AG04450 (cell line): ENCODE data around the gene OGFOD3. TPM values are rescaled to one million over a fixed set of nuclear protein-coding genes. Genes with fewer than 3 reads are reported as not detected.
"Not testable (repeated sequence)": the region's sequence is repeated elsewhere in the genome, so short reads cannot be mapped to it uniquely, and the experiment has no call there.

Experiments
- CTCF ChIA-PET: fragments of 300-600, 350-600 bp; formaldehyde crosslinking; extraction: SDS; loops from one replicate; lab custom pipeline; 2022; ENCODE audit warnings: antibody characterized with exemption, inconsistent platforms; lab: Charles Lee
- POLR2A ChIA-PET: fragments of 350-600 bp; formaldehyde crosslinking; extraction: SDS; loops from one replicate; lab custom pipeline; 2021; ENCODE audit warnings: antibody characterized with exemption, inconsistent platforms; lab: Yijun Ruan, JAX
- DNase-seq: peaks from one replicate; pipeline ENCODE4 v3.0.0-alpha.2; 2011; ENCODE audit warnings: low read depth, low spot score
- H3K27ac ChIP-seq: one replicate; pipeline ENCODE4 v1.5.1; 2012; ENCODE audit warnings: low read depth, low read length, control low read depth
- H3K27me3 ChIP-seq: one replicate; pipeline ENCODE4 v1.6.0; 2012; ENCODE audit warnings: low read length; ENCODE audit not compliant: control insufficient read depth, insufficient read depth
- H3K4me3 ChIP-seq: 2 replicates; pipeline ENCODE4 v1.5.1; 2011; ENCODE audit warnings: mild to moderate bottlenecking, low read depth, low read length, control low read depth
- H3K9me3 ChIP-seq: 2 replicates; pipeline ENCODE4 v1.5.1; 2012; ENCODE audit warnings: low read length; ENCODE audit not compliant: control insufficient read depth, insufficient read depth
- polyA plus RNA-seq: library from polyadenylated mRNA; depleted of rRNA; stranded (reverse); fragments of >200 nt; gene quantifications from 2 replicates; pipeline ENCODE4 v1.2.3, GENCODE V29; 2011
- TF ChIP-seq, protein P1 (sequence below): IDR thresholded peaks from 2 replicates; pipeline ENCODE4 v1.5.1; 2011; ENCODE audit warnings: low read depth, low read length, control low read depth, inconsistent platforms

OGFOD3 gene
- polyA plus RNA-seq, 1 experiment = 22.8 TPM

DNA sequence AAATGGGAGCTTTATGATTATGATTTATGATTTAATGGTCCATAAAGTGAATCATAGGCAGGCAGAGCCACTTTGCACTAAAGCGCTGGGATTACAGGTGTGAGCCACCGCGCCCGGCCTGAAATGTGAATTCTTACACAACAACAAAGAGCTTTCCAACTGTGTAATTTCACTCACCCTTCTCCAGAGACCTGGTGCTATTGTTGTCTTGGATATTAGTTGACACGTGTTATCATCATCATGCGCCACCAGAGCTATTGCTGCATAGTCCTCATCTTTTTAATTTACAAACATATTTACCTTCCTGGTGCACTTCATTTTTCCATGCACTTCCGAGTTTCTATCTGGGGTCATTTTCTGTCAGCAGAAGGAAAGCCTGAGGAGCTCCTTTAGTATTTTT is 51.6 kb downstream of the OGFOD3 start:
- no peak for DNase-seq
- Histone ChIP-seq H3K27ac (no peak overlapping the region), H3K4me3 (no peak overlapping the region), H3K9me3 (peaks cover 4% of the 10 kb centered on the region; the same call in 1 of the 2 replicates), H3K27me3 (peaks cover 47% of the 10 kb centered on the region)
- CTCF ChIA-PET = no interaction called here
- POLR2A ChIA-PET = no interaction called here
- TF ChIP-seq, protein P1, sequence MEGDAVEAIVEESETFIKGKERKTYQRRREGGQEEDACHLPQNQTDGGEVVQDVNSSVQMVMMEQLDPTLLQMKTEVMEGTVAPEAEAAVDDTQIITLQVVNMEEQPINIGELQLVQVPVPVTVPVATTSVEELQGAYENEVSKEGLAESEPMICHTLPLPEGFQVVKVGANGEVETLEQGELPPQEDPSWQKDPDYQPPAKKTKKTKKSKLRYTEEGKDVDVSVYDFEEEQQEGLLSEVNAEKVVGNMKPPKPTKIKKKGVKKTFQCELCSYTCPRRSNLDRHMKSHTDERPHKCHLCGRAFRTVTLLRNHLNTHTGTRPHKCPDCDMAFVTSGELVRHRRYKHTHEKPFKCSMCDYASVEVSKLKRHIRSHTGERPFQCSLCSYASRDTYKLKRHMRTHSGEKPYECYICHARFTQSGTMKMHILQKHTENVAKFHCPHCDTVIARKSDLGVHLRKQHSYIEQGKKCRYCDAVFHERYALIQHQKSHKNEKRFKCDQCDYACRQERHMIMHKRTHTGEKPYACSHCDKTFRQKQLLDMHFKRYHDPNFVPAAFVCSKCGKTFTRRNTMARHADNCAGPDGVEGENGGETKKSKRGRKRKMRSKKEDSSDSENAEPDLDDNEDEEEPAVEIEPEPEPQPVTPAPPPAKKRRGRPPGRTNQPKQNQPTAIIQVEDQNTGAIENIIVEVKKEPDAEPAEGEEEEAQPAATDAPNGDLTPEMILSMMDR = no peak

DNA sequence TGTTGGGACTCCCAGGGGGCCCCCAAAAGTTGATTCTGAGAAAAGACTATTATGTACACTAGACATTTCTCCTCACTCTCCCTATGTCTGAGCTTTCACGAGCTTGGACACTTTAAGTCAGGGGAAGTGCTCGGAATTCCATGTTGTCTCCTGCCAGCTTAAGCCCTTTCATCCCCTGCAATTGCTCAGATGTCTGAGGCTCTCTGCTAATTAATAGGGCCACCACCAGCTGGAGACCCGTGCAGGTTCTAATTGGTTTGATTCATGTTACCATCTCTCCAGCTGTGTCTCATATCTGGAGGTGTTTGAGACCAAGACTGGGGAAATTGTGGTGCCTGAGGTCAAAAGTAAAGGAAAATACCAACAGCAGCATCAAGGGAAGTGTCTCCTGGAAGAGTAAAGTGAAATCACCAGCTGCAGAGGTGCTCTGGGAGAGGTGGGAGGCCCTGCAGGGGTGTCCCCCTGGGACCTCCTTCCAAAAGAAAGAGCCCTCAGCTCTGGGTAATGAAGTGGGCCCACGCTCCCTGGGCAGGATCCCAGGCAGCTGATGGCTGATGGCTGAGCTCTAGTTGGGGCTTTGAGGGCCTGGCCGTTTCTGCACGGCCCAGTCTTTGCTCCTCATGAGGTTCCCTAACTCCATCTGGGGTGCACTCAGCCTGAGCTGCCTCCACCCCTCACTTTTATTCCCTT is 52.6 kb downstream of the OGFOD3 start:
- no peak overlapping the region for H3K4me3 ChIP-seq
- H3K27ac ChIP-seq = no peak overlapping the region
- DNase-seq = no peak
- H3K9me3 ChIP-seq = no peaks in the 10 kb centered on the region; the same call in 1 of the 2 replicates
- POLR2A ChIA-PET = no interaction called here
- CTCF ChIA-PET = interaction anchor here (1.1 kb wide), 2 partner anchors 13 to 16 kb away, joined by 3 read pairs; no protein-coding TSS in a partner anchor
- TF ChIP-seq, protein P1 = no peak
- H3K27me3 ChIP-seq = peaks cover 40% of the 10 kb centered on the region

DNA sequence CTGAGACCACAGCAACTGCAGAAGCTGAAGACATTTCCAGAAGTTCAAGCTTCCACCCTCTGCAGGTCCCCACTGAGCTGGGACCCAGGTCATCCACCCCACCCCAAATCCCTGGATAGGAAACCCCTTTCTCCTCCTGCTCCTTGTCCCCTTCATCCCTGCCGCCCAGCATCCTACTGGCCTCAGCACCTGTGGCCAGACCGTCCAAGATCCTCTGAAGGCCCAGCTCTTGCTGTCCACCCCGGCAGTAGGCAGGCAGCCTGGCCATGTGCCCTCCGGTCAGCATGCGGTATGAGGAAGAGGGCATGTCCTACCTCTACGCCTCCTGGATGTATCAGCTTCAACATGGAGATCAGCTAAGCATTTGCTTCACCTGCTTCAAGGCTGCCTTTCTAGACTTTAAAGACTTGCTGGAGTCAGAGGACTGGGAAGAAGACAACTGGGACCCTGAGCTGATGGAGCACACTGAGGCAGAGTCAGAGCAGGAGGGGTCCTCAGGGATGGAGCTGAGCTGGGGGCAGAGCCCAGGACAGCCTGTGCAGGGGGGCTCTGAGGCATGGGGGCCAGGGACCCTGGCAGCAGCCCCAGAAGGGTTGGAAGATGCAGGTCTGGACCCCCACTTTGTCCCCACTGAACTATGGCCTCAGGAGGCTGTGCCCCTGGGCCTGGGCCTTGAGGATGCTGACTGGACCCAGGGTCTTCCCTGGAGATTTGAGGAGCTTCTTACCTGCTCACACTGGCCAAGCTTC is 56.3 kb downstream of the OGFOD3 start:
- POLR2A ChIA-PET = no interaction called here
- CTCF ChIA-PET = interaction anchor here (0.6 to 1.8 kb wide), 2 partner anchors 9 to 18 kb away, joined by 3 to 5 read pairs; no protein-coding TSS in a partner anchor
- peaks cover 35% of the 10 kb centered on the region for H3K27me3 ChIP-seq
- no peak for DNase-seq
- TF ChIP-seq, protein P1 = no peak
- no peaks in the 10 kb centered on the region; the same call in 1 of the 2 replicates for H3K9me3 ChIP-seq
- H3K4me3 ChIP-seq = no peak overlapping the region
- no peak overlapping the region for H3K27ac ChIP-seq

DNA sequence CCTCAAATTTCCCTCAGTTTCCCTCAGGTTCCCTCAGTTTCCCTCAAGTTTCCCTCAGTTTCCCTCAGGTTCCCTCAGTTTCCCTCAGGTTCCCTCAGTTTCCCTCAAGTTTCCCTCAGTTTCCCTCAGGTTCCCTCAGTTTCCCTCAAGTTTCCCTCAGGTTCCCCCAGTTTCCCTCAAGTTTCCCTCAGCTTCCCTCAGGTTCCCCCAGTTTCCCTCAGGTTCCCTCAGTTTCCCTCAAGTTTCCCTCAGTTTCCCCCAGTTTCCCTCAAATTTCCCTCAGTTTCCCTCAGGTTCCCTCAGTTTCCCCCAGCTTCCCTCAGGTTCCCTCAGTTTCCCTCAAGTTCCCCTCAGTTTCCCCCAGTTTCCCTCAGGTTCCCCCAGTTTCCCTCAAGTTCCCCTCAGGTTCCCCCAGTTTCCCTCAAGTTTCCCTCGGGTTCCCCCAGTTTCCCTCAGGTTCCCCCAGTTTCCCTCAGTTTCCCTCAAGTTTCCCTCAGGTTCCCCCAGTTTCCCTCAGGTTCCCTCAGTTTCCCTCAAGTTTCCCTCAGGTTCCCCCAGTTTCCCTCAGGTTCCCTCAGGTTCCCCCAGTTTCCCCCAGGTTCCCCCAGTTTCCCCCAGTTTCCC is 58.8 kb downstream of the OGFOD3 start:
- DNase-seq, CTCF ChIA-PET, POLR2A ChIA-PET, H3K4me3 ChIP-seq, H3K9me3 ChIP-seq, H3K27ac ChIP-seq: not testable (repeated sequence)
- H3K27me3 ChIP-seq = peaks cover 22% of the 10 kb centered on the region

DNA sequence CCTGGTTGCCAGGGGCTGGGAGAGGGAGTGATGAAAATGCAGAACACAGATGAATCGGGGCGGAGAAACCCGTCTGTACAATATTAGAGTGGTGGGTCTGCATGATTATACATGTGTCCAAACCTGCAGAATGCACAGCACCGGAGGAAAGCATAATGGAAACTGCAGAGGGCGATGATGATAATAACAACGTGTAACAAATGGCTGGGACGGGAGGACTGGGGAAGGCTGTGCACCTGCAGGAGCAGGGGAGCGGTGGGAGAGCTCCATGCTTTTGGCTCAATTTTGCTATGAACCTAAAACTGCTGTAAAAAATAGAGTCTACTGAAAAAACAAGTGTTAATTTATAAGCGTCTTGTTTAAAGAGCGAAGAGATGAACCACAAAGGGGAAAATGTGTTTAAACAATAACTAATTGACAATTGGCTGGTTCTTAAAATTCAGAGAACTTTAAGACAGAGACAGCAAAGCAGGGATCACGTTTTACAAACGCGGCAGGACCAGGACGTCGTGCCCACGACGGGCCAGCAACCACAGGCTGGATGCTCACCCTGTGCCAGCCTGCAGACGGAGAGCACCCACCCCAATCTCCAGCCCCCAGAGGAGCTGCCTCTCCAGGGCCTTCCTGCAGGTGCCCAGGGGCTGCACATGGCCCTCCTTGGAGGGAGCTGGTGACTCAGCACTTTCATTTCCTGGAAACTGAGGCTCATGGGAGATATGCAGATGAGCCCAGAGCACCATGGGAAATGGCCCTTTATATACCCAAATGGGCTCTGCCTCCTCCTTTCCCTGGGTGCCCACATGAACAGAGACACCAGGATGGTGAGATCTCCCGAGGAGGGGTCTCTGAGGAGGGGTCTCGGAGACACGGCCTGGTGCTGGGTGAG is 59.7 kb downstream of the OGFOD3 start, which contains the start of gene TEX19:
TEX19 (plus strand) TSS at position 783 of the 886 bp plus-strand sequence. CDS start 2,904 bp downstream, outside the sequence.
- no peak within 1 kb of the TSS for H3K27ac ChIP-seq
- ChIA-PET CTCF (interaction anchor here (0.7 to 0.9 kb wide), 3 partner anchors 9 to 427 kb away, joined by 3 to 5 read pairs (median 4); no protein-coding TSS in a partner anchor), POLR2A (no interaction called here)
- TF ChIP-seq, protein P1 = no peak
- peaks cover 24% of the 10 kb centered on the region for H3K27me3 ChIP-seq
- no peak for DNase-seq
- H3K9me3 ChIP-seq = no peaks in the 10 kb centered on the region; the same call in 1 of the 2 replicates
- H3K4me3 ChIP-seq = no peak within 1 kb of the TSS
